ENCODE results near the gene FIG4.
"Not testable (repeated sequence)": the region's sequence is repeated elsewhere in the genome, so short reads cannot be mapped to it uniquely, and the experiment has no call there.

FIG4 gene

GRCh38 chr6:109706513-109706912, 15.4 kb downstream of the FIG4 start:
- FAIRE-seq, result no peak
- DNase-seq (ENCODE audit: insufficient read length), result no peak
- TF ChIP-seq POLR2A (IDR thresholded peaks at IDR 0.05; ENCODE audit: low read depth, low read length) (no peak), POLR2AphosphoS5 (IDR thresholded peaks at IDR 0.05; ENCODE audit: low read depth, low read length) (no peak), TAF1 (IDR thresholded peaks at IDR 0.05; ENCODE audit: borderline replicate concordance, low read depth, low read length) (no peak)

GRCh38 chr6:109708099-109708498, 17.0 kb downstream of the FIG4 start:
- FAIRE-seq; DNase-seq (ENCODE audit: insufficient read length): not testable (repeated sequence)

- TF ChIP-seq POLR2AphosphoS5 (IDR thresholded peaks at IDR 0.05; ENCODE audit: low read depth, low read length) (no peak), POLR2A (IDR thresholded peaks at IDR 0.05; ENCODE audit: low read depth, low read length) (no peak), TAF1 (IDR thresholded peaks at IDR 0.05; ENCODE audit: borderline replicate concordance, low read depth, low read length) (no peak)
- DNase-seq (ENCODE audit: insufficient read length) (no peak), FAIRE-seq (no peak)
Measured at GRCh38 chr6:109713097-109713496, 22.0 kb downstream of the FIG4 start.

GRCh38 chr6:109714166-109714565, 23.1 kb downstream of the FIG4 start:
- FAIRE-seq, result no peak
- DNase-seq (ENCODE audit: insufficient read length), result no peak
- TF ChIP-seq TAF1 (IDR thresholded peaks at IDR 0.05; ENCODE audit: borderline replicate concordance, low read depth, low read length) (no peak), POLR2A (IDR thresholded peaks at IDR 0.05; ENCODE audit: low read depth, low read length) (no peak), POLR2AphosphoS5 (IDR thresholded peaks at IDR 0.05; ENCODE audit: low read depth, low read length) (no peak)

- no peak for TF ChIP-seq TAF1 (IDR thresholded peaks at IDR 0.05; ENCODE audit: borderline replicate concordance, low read depth, low read length)
- no peak for TF ChIP-seq POLR2AphosphoS5 (IDR thresholded peaks at IDR 0.05; ENCODE audit: low read depth, low read length)
- DNase-seq (ENCODE audit: insufficient read length) (no peak), FAIRE-seq (no peak)
Measured at GRCh38 chr6:109714611-109715010, 23.5 kb downstream of the FIG4 start.

- TF ChIP-seq TAF1 (IDR thresholded peaks at IDR 0.05; ENCODE audit: borderline replicate concordance, low read depth, low read length) (no peak), POLR2AphosphoS5 (IDR thresholded peaks at IDR 0.05; ENCODE audit: low read depth, low read length) (no peak), POLR2A (IDR thresholded peaks at IDR 0.05; ENCODE audit: low read depth, low read length) (no peak)
- FAIRE-seq, result no peak
- DNase-seq (ENCODE audit: insufficient read length), result no peak
Measured at GRCh38 chr6:109715616-109716015, 24.5 kb downstream of the FIG4 start.

- FAIRE-seq (no peak), DNase-seq (ENCODE audit: insufficient read length) (no peak)
Measured at GRCh38 chr6:109717971-109718370, 26.9 kb downstream of the FIG4 start.

GRCh38 chr6:109718991-109719390, 27.9 kb downstream of the FIG4 start:
- FAIRE-seq, result no peak
- no peak for DNase-seq (ENCODE audit: insufficient read length)
- TF ChIP-seq POLR2AphosphoS5 (IDR thresholded peaks at IDR 0.05; ENCODE audit: low read depth, low read length), result no peak

More at GRCh38 chr6:109717971-109718370, 26.9 kb downstream of the FIG4 start:
- TF ChIP-seq TAF1 (IDR thresholded peaks at IDR 0.05; ENCODE audit: borderline replicate concordance, low read depth, low read length), result no peak
- TF ChIP-seq POLR2AphosphoS5 (IDR thresholded peaks at IDR 0.05; ENCODE audit: low read depth, low read length), result no peak
- TF ChIP-seq POLR2A (IDR thresholded peaks at IDR 0.05; ENCODE audit: low read depth, low read length), result no peak

- no peak for FAIRE-seq
Measured at GRCh38 chr6:109720311-109720710, 29.2 kb downstream of the FIG4 start.

GRCh38 chr6:109722011-109722410, 30.9 kb downstream of the FIG4 start:
- no peak for FAIRE-seq
- DNase-seq (ENCODE audit: insufficient read length), result no peak
- TF ChIP-seq TAF1 (IDR thresholded peaks at IDR 0.05; ENCODE audit: borderline replicate concordance, low read depth, low read length), result no peak
- no peak for TF ChIP-seq POLR2AphosphoS5 (IDR thresholded peaks at IDR 0.05; ENCODE audit: low read depth, low read length)
- TF ChIP-seq POLR2A (IDR thresholded peaks at IDR 0.05; ENCODE audit: low read depth, low read length), result no peak

More at GRCh38 chr6:109720311-109720710, 29.2 kb downstream of the FIG4 start:
- TF ChIP-seq POLR2A (IDR thresholded peaks at IDR 0.05; ENCODE audit: low read depth, low read length) (no peak), POLR2AphosphoS5 (IDR thresholded peaks at IDR 0.05; ENCODE audit: low read depth, low read length) (no peak), TAF1 (IDR thresholded peaks at IDR 0.05; ENCODE audit: borderline replicate concordance, low read depth, low read length) (no peak)
- DNase-seq (ENCODE audit: insufficient read length), result no peak

- TF ChIP-seq POLR2A (IDR thresholded peaks at IDR 0.05; ENCODE audit: low read depth, low read length), result no peak
- TF ChIP-seq POLR2AphosphoS5 (IDR thresholded peaks at IDR 0.05; ENCODE audit: low read depth, low read length), result no peak
- TF ChIP-seq TAF1 (IDR thresholded peaks at IDR 0.05; ENCODE audit: borderline replicate concordance, low read depth, low read length), result no peak
- DNase-seq (ENCODE audit: insufficient read length) (no peak), FAIRE-seq (no peak)
Measured at GRCh38 chr6:109722564-109723254, 31.6 kb downstream of the FIG4 start.

- not testable (repeated sequence) for DNase-seq (ENCODE audit: insufficient read length); FAIRE-seq
Measured at GRCh38 chr6:109725250-109725649, 34.2 kb downstream of the FIG4 start.

All from GM12892 (cell line).